ENCODE measurements around the gene EFHD2. TPM values are rescaled to one million over a fixed set of nuclear protein-coding genes. Genes with fewer than 3 reads are reported as not detected.

Gene EFHD2
- total RNA-seq, 2 donors from 2014 or later = 160 to 191 TPM

DNA sequence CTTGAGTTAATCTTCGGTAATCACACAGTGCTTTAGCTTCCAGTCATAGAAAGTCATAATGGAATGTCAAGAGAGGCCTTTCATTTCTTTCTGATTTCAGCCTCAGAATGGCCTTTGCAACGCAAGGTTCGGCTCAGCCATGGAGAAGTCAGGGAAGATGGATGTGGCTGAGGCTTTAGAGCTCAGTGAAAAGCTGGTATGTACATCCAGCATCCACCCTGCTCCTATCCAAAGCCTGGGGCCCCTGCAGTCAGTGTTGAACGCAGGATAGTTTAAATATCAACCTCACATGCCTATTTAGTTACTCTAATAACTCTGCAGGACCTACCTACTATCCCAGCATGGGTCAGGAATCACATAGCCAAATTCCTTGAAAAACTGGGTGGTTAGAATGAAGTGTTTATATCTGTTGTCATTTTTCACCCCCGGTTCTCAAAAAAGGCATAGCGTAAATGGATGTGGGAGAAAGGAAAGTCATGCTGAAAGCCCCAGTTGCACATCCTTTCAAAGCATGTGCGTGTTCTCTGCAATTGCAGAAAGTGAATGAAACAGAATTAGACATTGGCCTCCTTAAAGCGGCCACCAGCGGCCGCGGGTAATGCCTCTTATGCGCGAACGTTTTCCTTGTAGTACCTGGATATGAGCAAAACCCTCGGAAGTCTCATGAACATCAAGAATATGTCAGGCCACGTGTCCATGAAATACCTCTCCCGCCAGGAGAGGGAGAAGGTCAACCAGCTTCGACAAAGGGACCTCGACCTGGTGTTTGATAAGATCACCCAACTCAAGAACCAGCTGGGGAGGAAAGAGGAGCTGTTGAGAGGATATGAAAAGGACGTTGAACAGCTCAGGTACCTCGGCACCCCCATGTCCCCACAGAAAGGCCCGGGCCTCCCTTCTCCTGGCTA, 28.8 kb upstream of the EFHD2 start:
- no peaks in the 10 kb centered on the region for H3K36me3 ChIP-seq
- TF ChIP-seq, protein P1, sequence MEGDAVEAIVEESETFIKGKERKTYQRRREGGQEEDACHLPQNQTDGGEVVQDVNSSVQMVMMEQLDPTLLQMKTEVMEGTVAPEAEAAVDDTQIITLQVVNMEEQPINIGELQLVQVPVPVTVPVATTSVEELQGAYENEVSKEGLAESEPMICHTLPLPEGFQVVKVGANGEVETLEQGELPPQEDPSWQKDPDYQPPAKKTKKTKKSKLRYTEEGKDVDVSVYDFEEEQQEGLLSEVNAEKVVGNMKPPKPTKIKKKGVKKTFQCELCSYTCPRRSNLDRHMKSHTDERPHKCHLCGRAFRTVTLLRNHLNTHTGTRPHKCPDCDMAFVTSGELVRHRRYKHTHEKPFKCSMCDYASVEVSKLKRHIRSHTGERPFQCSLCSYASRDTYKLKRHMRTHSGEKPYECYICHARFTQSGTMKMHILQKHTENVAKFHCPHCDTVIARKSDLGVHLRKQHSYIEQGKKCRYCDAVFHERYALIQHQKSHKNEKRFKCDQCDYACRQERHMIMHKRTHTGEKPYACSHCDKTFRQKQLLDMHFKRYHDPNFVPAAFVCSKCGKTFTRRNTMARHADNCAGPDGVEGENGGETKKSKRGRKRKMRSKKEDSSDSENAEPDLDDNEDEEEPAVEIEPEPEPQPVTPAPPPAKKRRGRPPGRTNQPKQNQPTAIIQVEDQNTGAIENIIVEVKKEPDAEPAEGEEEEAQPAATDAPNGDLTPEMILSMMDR (IDR thresholded peaks at IDR 0.05) = no peak
- intact Hi-C loops (cut with DNase I) = no loop called here
- no peak for DNase-seq
- H3K4me3 ChIP-seq = no peak overlapping the region
- H3K9ac ChIP-seq (ENCODE audit: low read depth in 2 of 2, low read length in 2 of 2) = no peak overlapping the region
- no peaks in the 10 kb centered on the region for H3K4me1 ChIP-seq
- H3K27ac ChIP-seq = no peak overlapping the region
- H3K27me3 ChIP-seq = no peaks in the 10 kb centered on the region
- no peaks in the 10 kb centered on the region for H3K9me3 ChIP-seq

GRCh38 chr1:15381805-15382204, 27.9 kb upstream of the EFHD2 start:
- H3K9ac ChIP-seq (ENCODE audit: low read depth in 2 of 2, low read length in 2 of 2) = no peak overlapping the region
- no peak overlapping the region for H3K4me3 ChIP-seq
- H3K4me1 ChIP-seq = no peaks in the 10 kb centered on the region
- no peaks in the 10 kb centered on the region for H3K27me3 ChIP-seq
- no peaks in the 10 kb centered on the region for H3K9me3 ChIP-seq
- no peaks in the 10 kb centered on the region for H3K36me3 ChIP-seq
- TF ChIP-seq, protein P1 (IDR thresholded peaks at IDR 0.05) = no peak
- intact Hi-C loops (cut with DNase I) = no loop called here
- no peak overlapping the region for H3K27ac ChIP-seq
- no peak for DNase-seq

DNA sequence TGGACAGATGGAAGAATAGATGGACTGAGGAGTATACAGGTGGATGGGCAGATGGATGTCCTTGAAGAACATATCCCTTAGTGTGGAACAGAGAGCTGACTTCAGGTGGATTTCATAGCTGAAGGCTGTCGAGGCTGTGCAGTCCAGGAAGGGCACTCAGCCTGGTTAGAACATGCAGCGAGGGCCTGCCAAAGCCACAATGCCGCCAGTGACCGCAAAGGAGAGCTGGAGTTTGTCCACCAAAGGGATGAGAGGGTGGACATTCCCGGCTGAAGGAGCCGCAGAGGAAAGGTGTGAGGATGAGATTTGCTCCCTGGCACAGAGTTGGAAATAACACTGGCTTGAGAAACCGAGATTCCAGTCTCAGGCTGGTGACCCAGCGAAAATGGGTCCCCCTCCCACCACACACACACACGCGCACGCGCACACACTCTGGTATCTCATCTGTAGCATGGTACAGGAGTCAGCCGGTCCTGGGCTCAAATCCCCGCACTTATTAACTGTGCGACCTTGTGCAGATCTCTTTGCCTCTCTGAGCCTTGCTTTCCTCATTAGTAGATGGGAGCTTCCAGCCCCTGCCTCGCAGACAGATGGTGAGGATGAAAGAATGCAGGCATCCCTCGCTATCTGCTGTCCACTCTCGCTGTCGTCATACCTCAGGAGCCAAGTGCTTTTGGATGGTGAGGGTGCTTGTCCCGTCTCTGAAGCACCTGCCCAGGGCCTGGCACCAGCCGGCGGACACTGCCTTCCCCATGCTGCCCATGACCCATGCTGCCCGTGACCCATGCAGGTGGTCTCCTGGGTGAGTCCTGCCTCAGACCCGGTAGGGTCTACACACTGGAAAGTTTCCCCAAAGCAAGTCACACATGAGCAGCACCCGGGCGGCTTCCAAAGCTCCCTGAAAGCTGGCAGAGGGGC, 26.8 kb upstream of the EFHD2 start:
- TF ChIP-seq, protein P1 (IDR thresholded peaks at IDR 0.05) = no peak
- no peaks in the 10 kb centered on the region for H3K36me3 ChIP-seq
- no peaks in the 10 kb centered on the region for H3K4me1 ChIP-seq
- no peak overlapping the region for H3K4me3 ChIP-seq
- intact Hi-C loops (cut with DNase I) = no loop called here
- no peak overlapping the region for H3K27ac ChIP-seq
- H3K9me3 ChIP-seq = no peaks in the 10 kb centered on the region
- H3K9ac ChIP-seq (ENCODE audit: low read depth in 2 of 2, low read length in 2 of 2) = no peak overlapping the region
- H3K27me3 ChIP-seq = no peaks in the 10 kb centered on the region
- DNase-seq = no peak

- intact Hi-C loops (cut with DNase I) = no loop called here
- Histone ChIP-seq H3K27me3 (no peaks in the 10 kb centered on the region), H3K36me3 (no peaks in the 10 kb centered on the region), H3K4me1 (no peaks in the 10 kb centered on the region), H3K27ac (no peak overlapping the region), H3K9me3 (no peaks in the 10 kb centered on the region), H3K9ac (ENCODE audit: low read depth in 2 of 2, low read length in 2 of 2) (no peak overlapping the region), H3K4me3 (no peak overlapping the region)
- DNase-seq = no peak
- TF ChIP-seq, protein P1 (IDR thresholded peaks at IDR 0.05) = no peak
Observed at GRCh38 chr1:15383810-15384209, 25.9 kb upstream of the EFHD2 start.

DNA sequence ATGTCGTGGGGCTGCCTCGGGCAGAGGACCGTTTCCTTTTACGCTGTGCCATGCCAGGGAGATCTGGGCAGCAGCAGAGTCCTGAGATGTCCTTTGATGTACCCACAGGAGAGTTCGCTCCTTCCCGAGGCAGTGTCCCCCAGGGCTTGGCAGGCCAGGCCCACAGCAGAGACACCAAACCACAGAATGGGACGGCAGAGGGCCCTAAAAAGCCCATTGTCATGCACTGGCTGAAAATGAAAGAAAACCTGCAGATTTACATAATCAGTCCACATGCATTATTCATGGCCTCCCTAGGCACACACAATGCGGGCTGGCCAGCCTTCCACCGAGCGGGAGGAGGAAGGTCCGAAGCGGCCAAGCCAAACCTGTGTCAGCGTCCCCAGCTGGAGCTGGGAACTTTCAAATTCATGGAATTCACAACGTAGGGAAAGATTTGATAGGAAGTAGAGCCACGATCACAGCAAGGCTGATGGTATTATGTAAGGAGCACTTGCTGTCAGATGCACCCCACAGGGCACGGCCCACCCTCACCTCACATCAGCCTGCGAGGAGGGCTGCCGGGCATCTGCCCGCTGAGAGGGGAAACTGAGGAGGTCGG, 25.3 kb upstream of the EFHD2 start:
- no peak for DNase-seq
- H3K9me3 ChIP-seq = no peaks in the 10 kb centered on the region
- no peaks in the 10 kb centered on the region for H3K27me3 ChIP-seq
- no peaks in the 10 kb centered on the region for H3K36me3 ChIP-seq
- H3K4me3 ChIP-seq = no peak overlapping the region
- no peaks in the 10 kb centered on the region for H3K4me1 ChIP-seq
- intact Hi-C loops (cut with DNase I) = no loop called here
- no peak overlapping the region for H3K27ac ChIP-seq
- TF ChIP-seq, protein P1 (IDR thresholded peaks at IDR 0.05) = no peak
- no peak overlapping the region for H3K9ac ChIP-seq (ENCODE audit: low read depth in 2 of 2, low read length in 2 of 2)

Data from colonic mucosa (tissue), 4 donors.